GM21423 (cell line): Measurements from ENCODE around the gene ALAS1.

Source experiments
- ATAC-seq: cut with Tn5 transposase; IDR thresholded peaks from one replicate; pipeline ENCODE4 v1.9.1; 2021; ENCODE audit warnings: mild to moderate bottlenecking, moderate library complexity; ENCODE audit not compliant: unreplicated experiment

Gene ALAS1

DNA sequence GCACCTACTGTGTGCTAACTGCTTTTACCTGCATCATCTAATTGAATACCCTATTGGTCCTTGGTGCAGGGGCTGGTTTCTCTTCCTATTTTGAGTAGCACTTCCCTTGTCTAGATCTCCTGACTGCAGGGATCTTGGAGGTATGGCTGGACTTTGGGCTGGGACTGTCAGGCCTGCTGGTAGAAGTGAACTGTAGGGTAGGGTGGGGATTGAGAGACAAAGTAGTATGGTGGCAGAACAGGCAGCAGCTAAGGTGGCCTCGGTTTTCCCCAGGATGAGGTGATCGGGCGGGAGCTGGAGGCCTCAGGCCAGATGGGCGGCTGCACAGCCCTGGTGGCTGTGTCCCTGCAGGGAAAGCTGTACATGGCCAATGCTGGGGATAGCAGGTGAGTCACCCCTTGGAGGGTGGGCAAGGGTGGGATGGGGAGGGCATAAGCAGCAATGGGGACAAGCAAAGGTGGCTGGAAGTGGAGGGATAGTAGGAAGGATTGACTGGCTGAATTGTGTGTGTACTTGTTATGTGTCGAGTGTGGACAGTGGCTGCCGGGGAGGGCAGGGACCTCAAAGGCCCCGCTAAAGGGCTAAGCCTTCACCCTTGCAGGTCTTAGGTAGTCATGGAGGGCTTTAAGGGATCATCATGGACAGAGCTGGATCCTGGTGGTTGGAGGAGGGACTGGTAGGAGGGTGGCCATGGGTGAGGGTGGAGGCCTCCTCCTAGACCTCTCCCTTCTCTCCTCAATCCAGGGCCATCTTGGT lies 49.6 kb downstream of the ALAS1 start:
- ATAC-seq, result no peak

DNA sequence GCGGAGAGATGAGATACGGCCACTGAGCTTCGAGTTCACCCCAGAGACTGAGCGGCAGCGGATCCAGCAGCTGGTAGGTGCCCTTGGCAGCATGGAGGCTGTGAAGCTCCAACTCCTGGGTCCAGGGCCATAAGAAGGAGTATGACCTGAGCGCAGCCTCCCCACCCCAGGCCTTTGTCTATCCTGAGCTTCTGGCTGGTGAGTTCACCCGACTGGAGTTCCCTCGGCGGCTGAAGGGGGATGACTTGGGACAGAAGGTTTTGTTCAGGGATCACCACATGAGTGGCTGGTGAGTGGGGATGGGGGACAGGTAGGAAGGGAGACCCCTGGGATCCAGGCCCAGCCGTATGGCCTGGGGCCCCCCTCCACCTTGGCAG lies 50.2 kb downstream of the ALAS1 start:
- no peak for ATAC-seq

DNA sequence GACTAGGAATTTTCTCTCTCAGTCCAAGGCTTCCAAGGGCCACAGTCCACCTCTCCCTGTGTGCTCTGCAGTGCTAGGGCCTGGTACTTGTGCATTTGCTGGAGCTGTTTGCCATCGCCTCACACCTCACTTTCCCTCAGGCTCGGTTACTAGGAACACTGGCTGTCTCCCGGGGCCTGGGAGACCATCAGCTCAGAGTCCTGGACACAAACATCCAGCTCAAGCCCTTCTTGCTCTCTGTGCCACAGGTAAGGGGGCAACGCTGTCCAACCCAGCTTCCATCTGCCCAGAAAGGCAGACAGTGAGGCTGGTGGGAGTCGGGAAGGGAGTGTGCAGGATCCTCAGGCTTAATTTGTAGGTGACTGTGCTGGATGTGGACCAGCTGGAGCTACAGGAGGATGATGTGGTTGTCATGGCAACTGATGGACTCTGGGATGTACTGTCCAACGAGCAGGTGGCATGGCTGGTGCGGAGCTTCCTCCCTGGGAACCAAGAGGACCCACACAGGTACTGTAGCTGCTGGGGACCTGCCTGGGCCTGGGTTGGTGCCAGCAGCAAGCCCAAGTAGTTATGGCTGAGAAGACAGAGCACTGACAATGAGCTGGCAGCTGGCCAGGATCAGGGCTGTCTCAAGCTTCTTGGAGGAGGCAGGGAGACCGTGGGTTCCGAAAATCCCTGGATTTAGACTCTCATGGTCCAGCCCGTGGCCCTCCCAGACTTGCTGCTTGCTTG lies 51.0 kb downstream of the ALAS1 start:
- no peak for ATAC-seq

DNA sequence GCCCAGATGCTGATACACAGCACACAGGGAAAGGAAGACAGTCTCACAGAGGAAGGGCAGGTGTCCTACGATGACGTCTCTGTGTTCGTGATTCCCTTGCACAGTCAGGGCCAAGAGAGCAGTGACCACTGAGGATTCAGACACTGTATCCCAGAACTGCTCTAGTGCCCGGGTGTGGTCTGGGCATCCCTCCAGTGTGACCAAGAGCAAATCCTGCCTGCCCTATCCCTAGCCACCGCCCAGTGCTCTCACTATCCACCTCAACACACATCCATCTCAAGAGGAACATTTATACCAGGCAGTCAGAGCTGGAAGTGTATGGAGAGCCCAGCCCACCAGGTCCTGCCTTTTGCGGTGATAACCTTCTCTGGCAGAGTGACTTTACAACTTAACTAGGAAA lies 51.7 kb downstream of the ALAS1 start:
- no peak for ATAC-seq

DNA sequence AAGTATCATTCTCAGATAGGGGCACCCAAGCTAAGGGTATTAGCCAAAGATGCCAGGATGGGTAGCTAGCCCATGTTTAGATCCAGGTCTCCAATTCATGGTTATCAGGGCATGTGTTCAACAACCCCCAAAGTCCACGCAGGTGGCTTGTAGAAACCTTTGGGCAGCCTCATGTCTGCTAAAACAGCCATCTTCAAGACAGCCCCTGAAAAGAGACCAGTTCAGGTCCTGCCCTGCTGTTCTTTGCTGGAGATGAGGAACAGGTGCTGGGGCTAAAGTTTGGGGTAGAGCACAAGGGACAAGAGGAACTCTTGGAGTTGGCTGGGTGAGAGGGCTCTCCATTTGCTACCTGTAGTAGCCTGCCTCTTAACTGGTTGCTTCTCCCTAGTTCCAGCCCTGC lies 52.2 kb downstream of the ALAS1 start:
- ATAC-seq, result no peak

DNA sequence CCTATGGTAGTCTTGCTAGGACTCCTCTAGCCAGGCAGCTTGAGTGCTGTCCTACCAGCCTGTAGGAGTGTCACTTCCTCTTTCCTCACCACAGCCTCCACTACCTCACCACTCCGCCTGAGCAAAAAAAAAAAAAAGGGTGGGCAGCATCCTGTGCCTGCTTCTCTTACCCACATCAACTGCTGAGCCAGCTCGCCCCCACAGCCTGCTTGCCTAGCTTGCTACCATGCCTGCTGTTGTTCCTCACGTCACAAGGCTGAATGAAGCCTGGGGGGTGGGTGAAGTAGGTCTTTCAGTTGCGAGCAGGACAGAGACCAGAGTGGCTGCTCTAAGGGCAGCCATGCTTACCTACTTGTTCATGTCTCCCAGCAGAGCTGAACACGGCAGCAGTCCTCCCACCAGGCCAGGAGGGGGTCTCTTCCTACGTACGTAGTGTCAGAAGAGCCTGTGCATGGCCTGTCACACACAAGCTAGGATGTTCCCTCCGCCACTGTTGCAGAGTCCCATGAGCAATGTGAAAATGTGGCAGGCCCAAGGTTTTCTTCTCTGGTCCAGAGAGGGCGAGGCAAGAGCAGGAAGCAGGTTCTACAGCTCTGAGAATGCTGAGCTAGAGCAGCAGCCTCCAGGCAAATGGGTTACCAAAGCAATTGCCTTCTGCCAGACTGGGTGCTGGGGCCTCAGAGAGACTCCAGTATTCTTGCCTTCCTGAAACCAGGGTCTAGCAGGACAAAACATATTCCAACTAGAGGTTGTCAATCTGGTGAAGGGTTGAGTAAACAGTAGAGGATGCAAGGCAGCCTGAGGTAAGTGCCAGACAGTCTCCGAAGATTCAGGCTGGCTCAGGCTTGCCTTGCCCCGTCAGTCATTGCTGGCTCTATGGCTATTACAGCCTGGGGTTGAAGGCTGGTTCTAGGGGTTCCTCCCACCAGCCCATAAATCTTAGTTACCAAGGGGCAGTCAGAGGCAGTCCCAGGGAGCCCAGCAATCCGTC lies 55.6 kb downstream of the ALAS1 start:
- peak; percentile 87 for ATAC-seq

DNA sequence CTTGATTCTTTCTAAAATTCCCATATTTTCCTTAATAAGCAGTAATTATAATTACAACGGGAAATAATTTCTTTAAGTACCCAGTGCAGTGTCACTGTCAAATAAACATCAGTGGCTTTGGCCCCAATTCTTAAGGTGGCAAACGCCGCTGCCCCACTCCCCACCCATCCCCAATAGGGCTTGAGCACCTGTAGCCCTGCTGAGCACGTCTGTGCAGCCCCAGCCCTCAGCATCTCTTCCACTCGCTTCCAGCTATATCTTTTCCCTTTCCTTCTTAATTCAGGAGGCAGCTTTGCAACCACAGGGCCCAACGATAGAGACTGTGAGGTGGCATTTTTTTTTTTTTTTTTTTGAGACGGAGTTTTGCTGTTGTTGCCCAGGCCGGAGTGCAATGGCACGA lies 56.6 kb downstream of the ALAS1 start:
- ATAC-seq, result no peak

DNA sequence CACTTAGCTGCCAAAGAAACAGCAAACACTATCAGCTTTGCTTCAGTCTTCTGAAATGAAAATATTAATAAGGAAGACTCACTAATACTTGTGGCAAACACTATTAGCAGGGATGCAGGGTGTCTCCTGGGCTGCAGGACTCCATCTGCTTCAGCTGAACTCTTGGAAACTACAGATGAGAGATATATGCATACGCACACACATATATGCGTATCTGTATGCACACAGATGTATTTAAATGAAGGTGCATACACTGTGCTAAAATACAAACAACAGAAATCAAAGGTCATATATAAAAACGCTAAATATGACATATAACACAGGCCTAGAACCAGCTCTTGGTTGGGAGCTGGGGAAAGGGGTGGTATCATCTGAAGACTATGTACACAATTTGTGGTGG lies 58.2 kb downstream of the ALAS1 start:
- ATAC-seq, result no peak

DNA sequence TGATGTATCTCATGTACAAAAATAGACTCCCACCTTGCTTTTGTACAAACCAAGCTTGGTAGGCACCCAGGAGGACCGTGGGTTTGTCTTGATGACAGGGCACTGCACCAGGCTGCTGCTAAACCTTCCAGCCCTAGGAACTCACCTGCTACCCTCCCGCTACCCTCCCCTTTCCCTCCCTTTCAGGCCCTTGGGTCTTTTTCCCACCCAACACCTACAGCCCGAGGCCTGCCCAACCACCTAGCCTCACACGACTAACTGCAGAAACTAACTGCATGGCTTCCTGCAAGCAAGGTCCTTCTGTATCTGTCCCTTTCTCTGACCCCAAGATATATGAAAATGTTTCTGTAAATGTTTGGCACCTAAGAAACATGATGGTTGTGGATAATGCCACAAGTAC lies 58.7 kb downstream of the ALAS1 start:
- ATAC-seq, result no peak

DNA sequence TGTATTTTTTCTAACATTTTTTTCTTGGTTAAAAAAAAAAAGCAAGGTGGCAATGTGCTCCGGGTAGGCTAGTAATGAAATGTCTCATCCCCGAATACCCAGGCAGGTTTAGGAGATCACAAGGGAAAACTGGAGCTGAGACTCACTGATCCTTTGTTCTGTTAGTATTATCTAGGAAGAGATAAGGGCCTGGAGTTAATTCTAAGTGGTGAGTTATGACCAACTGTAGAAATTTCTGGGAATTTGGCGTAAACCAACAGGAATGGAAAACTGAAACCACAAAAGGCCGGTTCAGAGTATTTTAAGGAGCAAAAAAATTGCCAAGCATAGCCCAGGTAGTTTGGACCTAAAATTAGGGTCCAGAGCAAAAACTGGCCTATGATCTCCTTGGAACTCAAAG lies 60.0 kb downstream of the ALAS1 start:
- no peak for ATAC-seq

DNA sequence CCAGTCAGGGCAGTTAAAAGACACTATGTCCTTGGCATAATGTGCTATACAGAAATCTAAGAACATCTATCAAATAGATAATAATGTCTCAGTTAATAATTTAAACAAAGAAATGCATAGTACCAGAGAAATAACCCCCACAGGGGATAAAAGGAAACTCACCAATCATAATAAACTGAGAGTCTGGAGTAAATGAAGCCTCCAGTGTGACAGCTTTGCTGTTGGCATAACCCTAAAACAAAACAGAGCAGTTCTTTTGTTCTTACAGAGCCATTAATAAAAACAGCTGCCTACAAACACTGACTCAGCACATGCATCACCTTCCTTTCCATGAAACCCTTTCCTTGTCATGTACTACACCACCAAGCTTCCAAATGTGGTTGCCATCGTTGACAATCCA lies 61.1 kb downstream of the ALAS1 start:
- no peak for ATAC-seq

DNA sequence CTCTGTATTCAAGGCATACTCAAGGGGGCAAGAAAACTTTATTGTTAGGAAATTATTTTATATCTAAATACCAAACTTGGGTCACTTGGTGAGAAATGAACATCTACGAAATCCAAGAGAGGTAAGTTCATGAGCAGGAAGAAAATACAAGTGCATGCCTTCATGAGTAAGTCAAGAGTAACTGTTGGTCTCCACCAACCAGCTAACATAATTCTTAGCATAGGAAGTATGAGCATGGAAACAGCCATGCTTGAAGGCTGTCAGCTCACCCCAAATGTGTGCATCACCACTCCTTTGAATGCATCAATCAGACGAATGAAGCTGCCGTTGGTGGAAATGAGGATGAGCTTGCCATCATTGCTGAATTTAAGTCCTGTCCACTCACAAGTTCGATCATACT lies 61.5 kb downstream of the ALAS1 start:
- no peak for ATAC-seq

DNA sequence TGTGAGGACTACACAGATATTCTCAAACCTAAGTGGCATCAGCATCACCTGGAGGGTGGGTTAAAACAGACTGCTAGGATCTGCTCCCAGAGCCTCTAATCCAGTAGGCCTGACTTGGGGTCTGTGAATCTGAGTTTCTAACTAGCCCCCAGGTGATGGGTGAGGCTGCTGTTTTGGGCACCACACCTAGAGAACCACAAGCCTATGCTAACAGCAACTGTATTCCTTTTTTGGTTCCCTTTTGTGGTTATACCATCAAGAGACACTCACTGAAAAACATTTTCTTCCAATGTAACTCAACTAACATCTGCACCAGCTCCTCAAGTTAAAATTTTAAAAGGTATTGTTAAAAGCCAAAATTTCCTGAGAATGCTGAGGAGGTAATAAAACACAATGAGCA lies 64.5 kb downstream of the ALAS1 start:
- ATAC-seq, result no peak
